HepG2 (cell line): ENCODE results near the gene SIRT7. TPM values are rescaled to one million over a fixed set of nuclear protein-coding genes. Genes with fewer than 3 reads are reported as not detected.

Source experiments
- AHR ChIP-seq: IDR thresholded peaks from 2 replicates; pipeline ENCODE4 v1.6.1; 2018; ENCODE audit warnings: missing genetic modification reagents, missing compliant biosample characterization
- BATF2 ChIP-seq: sonication (generic); formaldehyde crosslinking; IDR thresholded peaks from 2 replicates; pipeline ENCODE4 v1.8.0; 2022; ENCODE audit warnings: mild to moderate bottlenecking, missing genetic modification reagents, moderate library complexity
- CENPT ChIP-seq: sonication (generic); formaldehyde crosslinking; IDR thresholded peaks from 2 replicates; pipeline ENCODE4 v1.8.0; 2022; ENCODE audit warnings: low read depth, mild to moderate bottlenecking, moderate library complexity, missing genetic modification reagents
- DNMT3B ChIP-seq: conservative IDR thresholded peaks from 2 replicates; pipeline ENCODE4 v1.6.1; 2016; ENCODE audit warnings: missing biosample characterization, control low read depth
- E2F2 ChIP-seq: sonication (generic); formaldehyde crosslinking; IDR thresholded peaks from 2 replicates; pipeline ENCODE4 v1.4.0; 2020; ENCODE audit warnings: missing genetic modification reagents, borderline replicate concordance
- GRHL1 ChIP-seq: sonication (generic); formaldehyde crosslinking; conservative IDR thresholded peaks from 2 replicates; pipeline ENCODE4 v1.8.0; 2022; ENCODE audit warnings: missing genetic modification reagents
- GZF1 ChIP-seq: sonication (generic); formaldehyde crosslinking; IDR thresholded peaks from 2 replicates; pipeline ENCODE4 v1.5.1; 2020; ENCODE audit warnings: mild to moderate bottlenecking, missing genetic modification reagents
- HHEX ChIP-seq: IDR thresholded peaks from 2 replicates; pipeline ENCODE4 v1.6.1; 2016; ENCODE audit warnings: control low read depth
- IRF2 ChIP-seq: IDR thresholded peaks from 2 replicates; pipeline ENCODE4 v1.6.1; 2018; ENCODE audit warnings: missing genetic modification reagents, missing compliant biosample characterization
- MED8 ChIP-seq: sonication (generic); formaldehyde crosslinking; IDR thresholded peaks from 2 replicates; pipeline ENCODE4 v1.8.1; 2023; ENCODE audit warnings: mild to moderate bottlenecking, missing genetic modification reagents; ENCODE audit not compliant: insufficient replicate concordance
- MTF2 ChIP-seq: sonication (generic); formaldehyde crosslinking; IDR thresholded peaks from 2 replicates; pipeline ENCODE4 v1.5.0; 2020; ENCODE audit warnings: missing genetic modification reagents, borderline replicate concordance
- MXI1 ChIP-seq: IDR thresholded peaks from 3 replicates; pipeline ENCODE4 v1.6.1; 2012; ENCODE audit warnings: low read depth, low read length, inconsistent platforms, borderline replicate concordance
- MYC ChIP-seq: sonication (generic); formaldehyde crosslinking; IDR thresholded peaks from 2 replicates; pipeline ENCODE4 v1.9.0; 2021; ENCODE audit warnings: missing genetic modification reagents, borderline replicate concordance
- PLRG1 ChIP-seq: fragments of 450-650 bp; conservative IDR thresholded peaks from 2 replicates; pipeline ENCODE4 v1.6.1; 2016
- PREB ChIP-seq: sonication (generic); formaldehyde crosslinking; IDR thresholded peaks from 2 replicates; pipeline ENCODE4 v1.4.0; 2020; ENCODE audit warnings: missing genetic modification reagents
- RFXANK ChIP-seq: IDR thresholded peaks from 2 replicates; pipeline ENCODE4 v1.6.1; 2016
- SIX4 ChIP-seq: sonication (generic); formaldehyde crosslinking; IDR thresholded peaks from 2 replicates; pipeline ENCODE4 v1.4.0; 2020; ENCODE audit warnings: missing genetic modification reagents
- TAF1 ChIP-seq: sonication (generic); formaldehyde crosslinking; IDR thresholded peaks from 2 replicates; pipeline ENCODE4 v1.4.0; 2020; ENCODE audit warnings: missing genetic modification reagents
- ZBTB34 ChIP-seq: sonication (generic); formaldehyde crosslinking; IDR thresholded peaks from 2 replicates; pipeline ENCODE4 v1.8.0; 2022; ENCODE audit warnings: mild to moderate bottlenecking, missing genetic modification reagents
- ZNF205 ChIP-seq: IDR thresholded peaks from 2 replicates; pipeline ENCODE4 v1.6.1; 2018; ENCODE audit warnings: missing biosample characterization, missing genetic modification reagents
- ZNF367 ChIP-seq: sonication (generic); formaldehyde crosslinking; IDR thresholded peaks from 2 replicates; pipeline ENCODE4 v1.4.0; 2020; ENCODE audit warnings: missing genetic modification reagents, borderline replicate concordance
- ZNF530 ChIP-seq: sonication (generic); formaldehyde crosslinking; IDR thresholded peaks from 2 replicates; pipeline ENCODE4 v1.5.0; 2020; ENCODE audit warnings: low read depth, mild to moderate bottlenecking, missing genetic modification reagents
- ZNF569 ChIP-seq: sonication (generic); formaldehyde crosslinking; IDR thresholded peaks from 2 replicates; pipeline ENCODE4 v1.5.0; 2020; ENCODE audit warnings: mild to moderate bottlenecking, missing genetic modification reagents, moderate library complexity, borderline replicate concordance
- ZNF773 ChIP-seq: sonication (generic); formaldehyde crosslinking; IDR thresholded peaks from 2 replicates; pipeline ENCODE4 v1.4.0; 2020; ENCODE audit warnings: missing genetic modification reagents, borderline replicate concordance
- ZSCAN25 ChIP-seq: sonication (generic); formaldehyde crosslinking; IDR thresholded peaks from 2 replicates; pipeline ENCODE4 v1.8.0; 2022; ENCODE audit warnings: mild to moderate bottlenecking, missing genetic modification reagents
- polyA plus RNA-seq, 8 experiments: library from polyadenylated mRNA; depleted of rRNA in 3 of 8; stranded (reverse) in 7 of 8; unstranded in 1 of 8; fragments of >200 nt; fragmentation: Illumina TruSeq in 4 of 8; extraction: Trizol in 4 of 8; gene quantifications; 2 replicates each; pipeline versions ENCODE4 v1.2.1 to v1.2.3, GENCODE V29; 2011 to 2016; ENCODE audit warnings: low read depth in 4 of 8, missing spikeins in 1 of 8, mixed read lengths in 1 of 8; ENCODE audit not compliant: insufficient read depth in 1 of 8
- total RNA-seq, 5 experiments: library from RNA; depleted of rRNA; stranded (reverse); fragments of >200 nt; fragmentation: Illumina TruSeq; extraction: Trizol; gene quantifications; 2 replicates each; pipeline ENCODE4 v1.2.3, GENCODE V29; 2016; ENCODE audit warnings: low read depth in 1 of 5

The SIRT7 gene
- total and polyA plus RNA-seq, 2 of the 13 experiments (the other 11 are each of a cell fraction or from before 2014, with no cell fraction given), result 8.3 to 24.8 TPM

- TF ChIP-seq MXI1 (peak; percentile 19; the same call in 1 of the 3 replicates), IRF2 (CRISPR knock-in tag) (no peak; the same call in none of the 2 replicates), ZNF205 (CRISPR knock-in tag) (no peak; the same call in 1 of the 2 replicates), MTF2 (CRISPR knock-in tag) (no peak), HHEX (CRISPR knock-in tag) (no peak), ZSCAN25 (peak; percentile 88), AHR (CRISPR knock-in tag) (no peak), ZNF367 (CRISPR knock-in tag) (no peak), GRHL1 (no peak), SIX4 (CRISPR knock-in tag) (no peak), CENPT (no peak), ZNF773 (CRISPR knock-in tag) (no peak), GZF1 (CRISPR knock-in tag) (no peak), RFXANK (CRISPR knock-in tag) (no peak), DNMT3B (CRISPR knock-in tag) (no peak), BATF2 (peak; percentile 85), PREB (peak; percentile 87; the same call in 1 of the 2 replicates), MED8 (CRISPR knock-in tag) (no peak), ZNF569 (CRISPR knock-in tag) (no peak), TAF1 (CRISPR knock-in tag) (no peak; the same call in 1 of the 2 replicates), E2F2 (CRISPR knock-in tag) (peak; percentile 85; the same call in 1 of the 2 replicates), ZBTB34 (0 out of 2 replicates have a peak, but pooled peaks have one; percentile 66), PLRG1 (no peak), ZNF530 (no peak), MYC (CRISPR knock-in tag) (0 out of 2 replicates have a peak, but pooled peaks have one; percentile 58)
Measured at GRCh38 chr17:81869221-81870130, 48.5 kb downstream of the SIRT7 start (continued).
